WTC11 (cell line): Measurements from ENCODE around the gene TACR2. TPM values are rescaled to one million over a fixed set of nuclear protein-coding genes. Genes with fewer than 3 reads are reported as not detected.
A peak's percentile ranks its signal among the peaks of the same experiment; 100 is the strongest.

Source experiments
- ATAC-seq: fragments of 200-7000 bp; cut with Tn5 transposase; 2 replicates; pipeline ENCODE4 v1.10.0; 2021; ENCODE audit warnings: mild to moderate bottlenecking, moderate library complexity
- CTCF ChIA-PET: fragments of 300-600 bp; sonication (Branson Sonifier 250); formaldehyde crosslinking; loops from one replicate; lab custom pipeline; 2021; ENCODE audit warnings: antibody characterized with exemption; lab: Charles Lee
- POLR2A ChIA-PET: fragments of 350-600 bp; sonication (Branson Sonifier 250); formaldehyde crosslinking; loops from one replicate; lab custom pipeline; 2021; ENCODE audit warnings: antibody characterized with exemption; lab: Charles Lee
- DNase-seq: peaks from one replicate; pipeline ENCODE4 v3.0.0; 2021; ENCODE audit warnings: low spot score
- H3K27ac Mint-ChIP-seq: 2 replicates; pipeline ENCODE4 v1.8.0; 2021; ENCODE audit warnings: mixed read lengths
- H3K27me3 Mint-ChIP-seq: 2 replicates; pipeline ENCODE4 v1.8.0; 2021; ENCODE audit warnings: low read depth, mild to moderate bottlenecking, moderate library complexity, mixed read lengths
- H3K36me3 Mint-ChIP-seq: 2 replicates; pipeline ENCODE4 v1.8.0; 2021; ENCODE audit warnings: mixed read lengths
- H3K4me1 Mint-ChIP-seq: 2 replicates; pipeline ENCODE4 v1.8.0; 2022; ENCODE audit warnings: mixed read lengths
- H3K4me3 Mint-ChIP-seq: 2 replicates; pipeline ENCODE4 v1.8.0; 2021; ENCODE audit warnings: mild to moderate bottlenecking, moderate library complexity, mixed read lengths
- H3K9me3 Mint-ChIP-seq: 2 replicates; pipeline ENCODE4 v1.8.0; 2021; ENCODE audit warnings: mixed read lengths
- AR ChIP-seq: fragments of 250-450 bp; sonication (Bioruptor Pico); IDR thresholded peaks from 2 replicates; pipeline ENCODE4 v1.9.0; 2021; ENCODE audit warnings: mild to moderate bottlenecking
- E2F5 ChIP-seq: sonication (generic); formaldehyde crosslinking; IDR thresholded peaks from 2 replicates; pipeline ENCODE4 v1.8.1; 2022; ENCODE audit warnings: mild to moderate bottlenecking, moderate library complexity, missing genetic modification reagents
- HMGA2 ChIP-seq: fragments of 250-450 bp; sonication (Bioruptor Pico); IDR thresholded peaks from 2 replicates; pipeline ENCODE4 v1.4.0; 2021; ENCODE audit warnings: mild to moderate bottlenecking, moderate library complexity
- IRF2 ChIP-seq: sonication (generic); formaldehyde crosslinking; IDR thresholded peaks from 2 replicates; pipeline ENCODE4 v1.8.0; 2022; ENCODE audit warnings: low read depth, missing genetic modification reagents, borderline replicate concordance
- KAT7 ChIP-seq: sonication (generic); formaldehyde crosslinking; IDR thresholded peaks from 2 replicates; pipeline ENCODE4 v1.8.1; 2023; ENCODE audit warnings: missing genetic modification reagents, mild to moderate bottlenecking, borderline replicate concordance
- NFE2L1 ChIP-seq: sonication (generic); formaldehyde crosslinking; IDR thresholded peaks from 2 replicates; pipeline ENCODE4 v1.8.1; 2023; ENCODE audit warnings: missing genetic modification reagents
- NR1H2 ChIP-seq: sonication (generic); formaldehyde crosslinking; IDR thresholded peaks from 2 replicates; pipeline ENCODE4 v1.9.0; 2021; ENCODE audit warnings: mild to moderate bottlenecking, moderate library complexity, missing genetic modification reagents
- PRDM15 ChIP-seq: sonication (generic); formaldehyde crosslinking; IDR thresholded peaks from 2 replicates; pipeline ENCODE4 v1.8.0; 2022; ENCODE audit warnings: missing genetic modification reagents
- RORB ChIP-seq: fragments of 250-450 bp; sonication (Bioruptor Pico); IDR thresholded peaks from 2 replicates; pipeline ENCODE4 v1.9.0; 2021; ENCODE audit warnings: mild to moderate bottlenecking
- TEAD1 ChIP-seq: sonication (generic); formaldehyde crosslinking; IDR thresholded peaks from 2 replicates; pipeline ENCODE4 v1.8.0; 2022; ENCODE audit warnings: mild to moderate bottlenecking, missing genetic modification reagents
- ZBTB21 ChIP-seq: sonication (generic); formaldehyde crosslinking; IDR thresholded peaks from 2 replicates; pipeline ENCODE4 v1.8.1; 2023; ENCODE audit warnings: mild to moderate bottlenecking, missing genetic modification reagents, borderline replicate concordance
- ZMAT4 ChIP-seq: fragments of 250-450 bp; sonication (Bioruptor Pico); IDR thresholded peaks from 2 replicates; pipeline ENCODE4 v1.9.0; 2021; ENCODE audit warnings: mild to moderate bottlenecking
- ZNF138 ChIP-seq: sonication (generic); formaldehyde crosslinking; conservative IDR thresholded peaks from 2 replicates; pipeline ENCODE4 v1.8.1; 2022; ENCODE audit warnings: mild to moderate bottlenecking, moderate library complexity, missing genetic modification reagents
- ZNF423 ChIP-seq: fragments of 250-450 bp; sonication (Bioruptor Pico); IDR thresholded peaks from 2 replicates; pipeline ENCODE4 v2.1.2; 2022; ENCODE audit warnings: mild to moderate bottlenecking, moderate library complexity
- total RNA-seq: library from RNA; stranded (reverse); gene quantifications from 3 replicates; pipeline ENCODE4 v1.2.3, GENCODE V29; 2021
- TF ChIP-seq, protein P1 (sequence below): sonication (generic); formaldehyde crosslinking; conservative IDR thresholded peaks from 2 replicates; pipeline ENCODE4 v1.8.1; 2022; ENCODE audit warnings: mild to moderate bottlenecking, missing genetic modification reagents
- TF ChIP-seq, protein P2 (sequence below): fragments of 200-600 bp; IDR thresholded peaks from 2 replicates; pipeline ENCODE4 v1.8.0; 2022; ENCODE audit warnings: antibody characterized with exemption

Gene TACR2
- total RNA-seq, 1 experiment from 2014 or later = 0.20 TPM

DNA sequence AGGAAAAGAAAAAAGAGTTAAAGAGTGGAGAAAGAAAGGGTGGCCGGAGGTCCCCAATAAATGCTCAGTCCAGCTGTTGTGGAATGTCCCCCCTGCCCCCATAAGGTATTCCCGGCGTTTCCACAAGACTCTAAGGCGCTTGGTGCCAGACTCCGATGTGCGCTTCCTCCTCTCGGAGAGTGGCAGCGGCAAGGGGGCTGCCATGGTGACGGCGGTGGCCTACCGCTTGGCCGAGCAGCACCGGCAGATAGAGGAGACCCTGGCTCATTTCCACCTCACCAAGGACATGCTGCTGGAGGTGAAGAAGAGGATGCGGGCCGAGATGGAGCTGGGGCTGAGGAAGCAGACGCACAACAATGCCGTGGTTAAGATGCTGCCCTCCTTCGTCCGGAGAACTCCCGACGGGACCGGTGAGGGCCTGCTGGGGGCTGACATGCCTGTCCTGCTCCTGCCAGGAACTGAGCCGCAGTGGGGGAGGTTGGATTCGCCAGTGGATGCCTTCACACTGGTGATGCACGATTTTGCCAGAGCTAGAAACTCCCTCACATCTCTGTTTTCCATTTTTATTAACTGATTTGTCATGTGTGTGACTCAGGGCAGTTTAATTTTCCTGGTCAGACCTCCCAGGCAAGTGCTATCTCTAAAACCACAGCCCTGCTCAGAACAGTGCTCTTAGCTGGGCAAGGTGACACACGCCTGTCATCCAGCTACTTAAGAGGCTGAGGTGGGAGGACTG, 34.2 kb downstream of the TACR2 start:
- Mint-ChIP-seq H3K36me3 (peaks cover 88% of the 10 kb centered on the region), H3K4me3 (no peak overlapping the region), H3K4me1 (peaks cover 8% of the 10 kb centered on the region), H3K27ac (peak overlapping the region; percentile 65; the same call in 1 of the 2 replicates), H3K27me3 (no peaks in the 10 kb centered on the region), H3K9me3 (no peaks in the 10 kb centered on the region)
- DNase-seq (no peak), ATAC-seq (peak; percentile 41)
- POLR2A ChIA-PET = no interaction called here
- CTCF ChIA-PET = interaction anchor here (0.6 to 1.8 kb wide), 4 partner anchors 10 to 870 kb away, joined by 3 to 7 read pairs (median 5); no protein-coding TSS in a partner anchor
- TF ChIP-seq E2F5 (CRISPR knock-in tag) (no peak), NR1H2 (CRISPR knock-in tag) (no peak), NFE2L1 (CRISPR knock-in tag) (no peak), IRF2 (CRISPR knock-in tag) (no peak)

DNA sequence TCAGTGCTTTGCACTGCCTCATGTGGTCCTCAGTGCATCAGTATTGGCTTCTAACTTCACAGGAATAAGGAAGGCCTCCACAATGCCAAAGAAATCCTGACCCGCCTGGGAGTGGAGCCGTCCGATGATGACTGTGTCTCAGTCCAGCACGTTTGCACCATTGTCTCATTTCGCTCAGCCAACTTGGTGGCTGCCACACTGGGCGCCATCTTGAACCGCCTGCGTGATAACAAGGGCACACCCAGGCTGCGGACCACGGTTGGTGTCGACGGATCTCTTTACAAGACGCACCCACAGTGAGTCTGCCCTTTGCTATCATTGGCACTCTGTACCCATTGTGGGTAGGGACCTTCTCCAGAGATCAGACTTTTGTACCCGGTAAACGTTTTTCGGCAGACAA, 36.9 kb downstream of the TACR2 start:
- Mint-ChIP-seq H3K27ac (no peak overlapping the region), H3K27me3 (no peaks in the 10 kb centered on the region), H3K4me1 (peaks cover 34% of the 10 kb centered on the region), H3K36me3 (peaks cover 75% of the 10 kb centered on the region), H3K9me3 (no peaks in the 10 kb centered on the region), H3K4me3 (no peak overlapping the region)
- TF ChIP-seq ZNF423 (no peak), ZMAT4 (no peak)
- CTCF ChIA-PET = interaction anchor here (1.4 kb wide), 1 partner anchor 10 kb away, joined by 7 read pairs; no protein-coding TSS in a partner anchor
- DNase-seq (no peak), ATAC-seq (no peak)
- POLR2A ChIA-PET = no interaction called here

GRCh38 chr10:69377933-69378332, 38.8 kb downstream of the TACR2 start:
- H3K36me3 Mint-ChIP-seq = peaks cover 63% of the 10 kb centered on the region
- no peak for ATAC-seq
- POLR2A ChIA-PET = no interaction called here
- peak overlapping the region; percentile 78 for H3K27ac Mint-ChIP-seq
- no peak for TF ChIP-seq AR (CRISPR knock-in tag)
- TF ChIP-seq PRDM15 (CRISPR knock-in tag) = peak; percentile 43; the same call in 1 of the 2 replicates
- TF ChIP-seq, all 79 proteins: peak for 1
- CTCF ChIA-PET = interaction anchor here (0.9 kb wide), 1 partner anchor 50 kb away, joined by 3 read pairs; no protein-coding TSS in a partner anchor
- Mint-ChIP-seq H3K4me3 (no peak overlapping the region), H3K4me1 (peaks cover 45% of the 10 kb centered on the region), H3K27me3 (no peaks in the 10 kb centered on the region), H3K9me3 (no peaks in the 10 kb centered on the region)
- DNase-seq = no peak

DNA sequence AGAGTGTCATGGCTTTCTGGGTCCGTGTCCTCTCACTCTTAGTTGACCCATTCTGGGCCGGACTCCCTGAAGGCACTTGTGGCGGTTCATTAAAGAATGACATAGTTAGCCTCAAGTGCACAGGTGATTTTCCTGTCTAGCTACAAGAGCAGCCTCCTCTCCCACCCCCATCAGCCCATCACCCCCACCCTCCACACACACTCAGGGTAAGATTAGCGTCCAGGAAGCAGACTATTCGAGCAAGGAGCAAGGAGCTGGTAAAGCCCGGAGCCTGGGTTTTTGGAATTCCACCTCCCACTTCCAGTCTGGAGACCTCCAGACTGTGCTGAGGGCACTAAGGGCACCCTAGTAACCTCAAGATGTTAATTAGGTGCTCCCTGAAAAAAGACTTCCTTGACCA, 39.5 kb downstream of the TACR2 start:
- peaks cover 45% of the 10 kb centered on the region for H3K4me1 Mint-ChIP-seq
- no peaks in the 10 kb centered on the region for H3K27me3 Mint-ChIP-seq
- TF ChIP-seq TEAD1 (no peak), ZNF138 (CRISPR knock-in tag) (no peak), RORB (CRISPR knock-in tag) (no peak), HMGA2 (CRISPR knock-in tag) (no peak), ZBTB21 (no peak), KAT7 (CRISPR knock-in tag) (no peak)
- TF ChIP-seq, protein P1, sequence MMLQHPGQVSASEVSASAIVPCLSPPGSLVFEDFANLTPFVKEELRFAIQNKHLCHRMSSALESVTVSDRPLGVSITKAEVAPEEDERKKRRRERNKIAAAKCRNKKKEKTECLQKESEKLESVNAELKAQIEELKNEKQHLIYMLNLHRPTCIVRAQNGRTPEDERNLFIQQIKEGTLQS (CRISPR knock-in tag) = no peak
- TF ChIP-seq, protein P2, sequence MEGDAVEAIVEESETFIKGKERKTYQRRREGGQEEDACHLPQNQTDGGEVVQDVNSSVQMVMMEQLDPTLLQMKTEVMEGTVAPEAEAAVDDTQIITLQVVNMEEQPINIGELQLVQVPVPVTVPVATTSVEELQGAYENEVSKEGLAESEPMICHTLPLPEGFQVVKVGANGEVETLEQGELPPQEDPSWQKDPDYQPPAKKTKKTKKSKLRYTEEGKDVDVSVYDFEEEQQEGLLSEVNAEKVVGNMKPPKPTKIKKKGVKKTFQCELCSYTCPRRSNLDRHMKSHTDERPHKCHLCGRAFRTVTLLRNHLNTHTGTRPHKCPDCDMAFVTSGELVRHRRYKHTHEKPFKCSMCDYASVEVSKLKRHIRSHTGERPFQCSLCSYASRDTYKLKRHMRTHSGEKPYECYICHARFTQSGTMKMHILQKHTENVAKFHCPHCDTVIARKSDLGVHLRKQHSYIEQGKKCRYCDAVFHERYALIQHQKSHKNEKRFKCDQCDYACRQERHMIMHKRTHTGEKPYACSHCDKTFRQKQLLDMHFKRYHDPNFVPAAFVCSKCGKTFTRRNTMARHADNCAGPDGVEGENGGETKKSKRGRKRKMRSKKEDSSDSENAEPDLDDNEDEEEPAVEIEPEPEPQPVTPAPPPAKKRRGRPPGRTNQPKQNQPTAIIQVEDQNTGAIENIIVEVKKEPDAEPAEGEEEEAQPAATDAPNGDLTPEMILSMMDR = no peak
- H3K27ac Mint-ChIP-seq = no peak overlapping the region
- H3K36me3 Mint-ChIP-seq = peaks cover 59% of the 10 kb centered on the region
- ATAC-seq (no peak), DNase-seq (no peak)
- no peaks in the 10 kb centered on the region for H3K9me3 Mint-ChIP-seq
- no peak overlapping the region for H3K4me3 Mint-ChIP-seq
- POLR2A ChIA-PET = no interaction called here
- CTCF ChIA-PET = no interaction called here
